ENCODE data around the gene CDK5. TPM values are rescaled to one million over a fixed set of nuclear protein-coding genes. Genes with fewer than 3 reads are reported as not detected.

Gene CDK5
- total RNA-seq, 1 experiment from 2014 or later, result 12.2 TPM

GRCh38 chr7:151035902-151036301 is 21.8 kb downstream of the CDK5 start:
- no peak for DNase-seq (ENCODE audit: unreplicated experiment)
- Mint-ChIP-seq H3K27ac (ENCODE audit: low read depth, unreplicated experiment) (no peak overlapping the region), H3K9me3 (ENCODE audit: unreplicated experiment) (no peaks in the 10 kb centered on the region), H3K4me3 (ENCODE audit: unreplicated experiment) (no peak overlapping the region), H3K4me1 (ENCODE audit: insufficient read depth, unreplicated experiment) (peaks cover 15% of the 10 kb centered on the region), H3K27me3 (ENCODE audit: insufficient read depth, unreplicated experiment) (no peaks in the 10 kb centered on the region), H3K36me3 (ENCODE audit: insufficient read depth, unreplicated experiment) (peaks cover 27% of the 10 kb centered on the region)
- TF ChIP-seq CTCF (IDR thresholded peaks at IDR 0.05; ENCODE audit: unreplicated experiment), result no peak
- ChIA-PET POLR2A (no interaction called here), CTCF (interaction anchor here (0.7 to 1.2 kb wide), 2 partner anchors 27 to 131 kb away, joined by 3 read pairs; no protein-coding TSS in a partner anchor)
- intact Hi-C loops (cut with micrococcal nuclease), result no loop called here
- no TSS peak for BruUV-seq (replicated peaks)

GRCh38 chr7:151035026-151035717 is 22.5 kb downstream of the CDK5 start:
- Mint-ChIP-seq H3K27ac (ENCODE audit: low read depth, unreplicated experiment) (no peak overlapping the region), H3K27me3 (ENCODE audit: insufficient read depth, unreplicated experiment) (no peaks in the 10 kb centered on the region), H3K9me3 (ENCODE audit: unreplicated experiment) (no peaks in the 10 kb centered on the region), H3K4me1 (ENCODE audit: insufficient read depth, unreplicated experiment) (peaks cover 15% of the 10 kb centered on the region), H3K36me3 (ENCODE audit: insufficient read depth, unreplicated experiment) (peaks cover 25% of the 10 kb centered on the region), H3K4me3 (ENCODE audit: unreplicated experiment) (no peak overlapping the region)
- no peak for DNase-seq (ENCODE audit: unreplicated experiment)
- intact Hi-C loops (cut with micrococcal nuclease), result no loop called here
- CTCF ChIA-PET, result no interaction called here
- POLR2A ChIA-PET, result no interaction called here
- BruUV-seq (replicated peaks), result no TSS peak
- TF ChIP-seq CTCF (IDR thresholded peaks at IDR 0.05; ENCODE audit: unreplicated experiment), result no peak

GRCh38 chr7:151034312-151035025 is 23.2 kb downstream of the CDK5 start:
- POLR2A ChIA-PET, result no interaction called here
- BruUV-seq (replicated peaks), result no TSS peak
- peaks cover 18% of the 10 kb centered on the region for H3K36me3 Mint-ChIP-seq (ENCODE audit: insufficient read depth, unreplicated experiment)

More at GRCh38 chr7:151034312-151035025, 23.2 kb downstream of the CDK5 start:
- CTCF ChIA-PET, result interaction anchor here (0.6 to 0.8 kb wide), 4 partner anchors 53 to 281 kb away, joined by 3 to 4 read pairs (median 3); no protein-coding TSS in a partner anchor
- no peak for TF ChIP-seq CTCF (IDR thresholded peaks at IDR 0.05; ENCODE audit: unreplicated experiment)
- no peak for DNase-seq (ENCODE audit: unreplicated experiment)
- intact Hi-C loops (cut with micrococcal nuclease), result no loop called here
- H3K4me1 Mint-ChIP-seq (ENCODE audit: insufficient read depth, unreplicated experiment), result peaks cover 15% of the 10 kb centered on the region
- no peaks in the 10 kb centered on the region for H3K9me3 Mint-ChIP-seq (ENCODE audit: unreplicated experiment)
- H3K4me3 Mint-ChIP-seq (ENCODE audit: unreplicated experiment), result no peak overlapping the region
- H3K27ac Mint-ChIP-seq (ENCODE audit: low read depth, unreplicated experiment), result no peak overlapping the region
- H3K27me3 Mint-ChIP-seq (ENCODE audit: insufficient read depth, unreplicated experiment), result no peaks in the 10 kb centered on the region

Measured in MCF 10A (cell line).